GM04504 (cell line): ENCODE results near the gene RNGTT.
A peak's percentile ranks its signal among the peaks of the same experiment; 100 is the strongest.
"Not testable (repeated sequence)": the region's sequence is repeated elsewhere in the genome, so short reads cannot be mapped to it uniquely, and the experiment has no call there.

Experiments used
- DNase-seq: peaks from one replicate; pipeline ENCODE4 v3.0.0-alpha.2; 2012; ENCODE audit warnings: low read depth

The RNGTT gene

DNA sequence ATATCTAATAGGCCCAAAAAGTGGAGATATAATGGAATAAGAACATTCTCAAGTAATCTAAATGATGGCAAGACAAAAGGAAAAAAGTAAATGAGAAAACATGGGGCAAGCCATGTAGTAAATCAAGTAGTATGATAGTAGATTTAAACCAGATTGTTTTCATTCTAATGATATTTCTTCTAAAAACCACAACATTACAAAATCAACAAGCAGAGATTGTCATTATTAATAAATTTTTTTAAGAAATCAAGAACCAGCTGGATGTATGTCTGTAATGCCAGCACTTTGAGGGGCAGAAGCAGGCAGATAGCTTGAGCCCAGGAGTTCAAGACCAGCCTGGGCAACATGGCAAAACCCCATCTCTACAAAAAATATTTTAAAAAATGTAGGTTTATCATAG is 155.0 kb downstream of the RNGTT start:
- no peak for DNase-seq

- DNase-seq: no peak
Observed at GRCh38 chr6:88807622-88808021, 155.8 kb downstream of the RNGTT start.

GRCh38 chr6:88806728-88807127 is 156.7 kb downstream of the RNGTT start:
- DNase-seq: no peak

GRCh38 chr6:88804701-88805100 is 158.7 kb downstream of the RNGTT start:
- DNase-seq: no peak

- DNase-seq: no peak
Observed at GRCh38 chr6:88785478-88785877, 177.9 kb downstream of the RNGTT start.

GRCh38 chr6:88780714-88781389 is 182.6 kb downstream of the RNGTT start:
- DNase-seq: peak; percentile 32

DNA sequence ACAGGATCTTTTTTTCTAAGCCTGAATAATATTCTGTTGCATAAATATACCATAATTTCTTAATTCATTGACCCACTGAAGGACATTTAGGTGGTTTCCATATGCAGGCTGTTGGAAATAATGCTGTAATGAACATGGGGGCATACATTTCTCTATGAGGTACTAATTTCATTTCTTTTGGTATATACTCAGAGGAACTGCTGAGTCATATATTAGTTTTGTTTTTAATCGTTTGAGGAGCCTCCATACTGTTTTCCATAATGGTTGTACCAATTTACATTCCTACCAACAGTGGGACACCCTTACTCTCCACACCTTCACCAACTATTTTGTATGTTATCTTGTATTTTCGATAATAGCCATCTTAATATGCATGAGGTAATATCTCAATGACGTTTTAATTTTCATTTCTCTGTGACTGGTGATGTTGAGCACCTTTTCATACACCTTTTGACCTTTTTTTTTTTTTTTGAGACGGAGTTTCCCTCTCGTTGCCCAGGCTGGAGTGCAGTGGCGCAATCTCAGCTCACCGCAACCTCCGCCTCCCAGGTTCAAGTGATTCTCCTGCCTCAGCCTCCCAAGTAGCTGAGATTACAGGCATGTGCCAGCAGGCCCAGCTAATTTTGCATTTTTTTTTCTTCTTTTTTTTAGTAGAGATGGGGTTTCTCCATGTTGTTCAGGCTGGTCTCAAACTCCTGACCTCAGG is 187.4 kb downstream of the RNGTT start:
- DNase-seq: no peak

DNA sequence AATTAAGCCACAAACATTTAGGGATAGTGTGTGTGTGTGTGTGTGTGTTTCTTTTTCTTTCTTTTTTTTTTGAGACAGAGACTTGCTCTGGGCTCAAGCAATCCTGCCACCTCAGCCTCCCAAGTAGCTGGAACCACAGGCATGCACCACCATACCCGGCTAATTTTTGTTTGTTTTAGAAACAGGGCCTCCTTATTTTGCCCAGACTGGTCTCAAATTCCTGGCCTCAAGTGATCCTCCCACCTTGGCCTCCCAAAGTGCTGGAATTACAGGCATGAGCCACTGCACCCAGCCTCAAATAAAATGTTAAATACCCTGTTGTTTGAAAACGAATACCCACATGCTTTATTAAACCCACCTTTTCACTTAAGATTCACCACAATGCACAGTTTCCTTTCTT is 195.3 kb downstream of the RNGTT start:
- DNase-seq: not testable (repeated sequence)

DNA sequence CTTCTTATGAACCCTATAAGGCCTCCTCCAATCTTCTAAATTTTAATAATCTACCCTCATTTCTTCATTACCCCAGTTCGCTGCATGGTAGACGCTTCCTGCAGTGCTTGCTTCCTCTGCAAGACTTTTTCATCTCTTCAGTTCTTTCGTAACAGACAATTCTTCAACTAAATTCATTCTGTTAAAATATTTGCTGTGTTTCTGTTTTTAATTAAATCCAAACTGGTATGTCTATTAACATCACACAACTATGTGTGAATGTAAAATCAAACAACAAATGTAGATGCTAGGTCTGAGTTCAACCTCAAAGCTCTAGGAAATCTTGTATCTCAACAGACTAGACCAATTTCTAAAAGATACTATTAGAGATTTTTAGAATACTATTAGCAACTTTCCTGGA is 199.3 kb downstream of the RNGTT start:
- no peak for DNase-seq

GRCh38 chr6:88763160-88763559 is 200.3 kb downstream of the RNGTT start:
- DNase-seq: no peak

DNA sequence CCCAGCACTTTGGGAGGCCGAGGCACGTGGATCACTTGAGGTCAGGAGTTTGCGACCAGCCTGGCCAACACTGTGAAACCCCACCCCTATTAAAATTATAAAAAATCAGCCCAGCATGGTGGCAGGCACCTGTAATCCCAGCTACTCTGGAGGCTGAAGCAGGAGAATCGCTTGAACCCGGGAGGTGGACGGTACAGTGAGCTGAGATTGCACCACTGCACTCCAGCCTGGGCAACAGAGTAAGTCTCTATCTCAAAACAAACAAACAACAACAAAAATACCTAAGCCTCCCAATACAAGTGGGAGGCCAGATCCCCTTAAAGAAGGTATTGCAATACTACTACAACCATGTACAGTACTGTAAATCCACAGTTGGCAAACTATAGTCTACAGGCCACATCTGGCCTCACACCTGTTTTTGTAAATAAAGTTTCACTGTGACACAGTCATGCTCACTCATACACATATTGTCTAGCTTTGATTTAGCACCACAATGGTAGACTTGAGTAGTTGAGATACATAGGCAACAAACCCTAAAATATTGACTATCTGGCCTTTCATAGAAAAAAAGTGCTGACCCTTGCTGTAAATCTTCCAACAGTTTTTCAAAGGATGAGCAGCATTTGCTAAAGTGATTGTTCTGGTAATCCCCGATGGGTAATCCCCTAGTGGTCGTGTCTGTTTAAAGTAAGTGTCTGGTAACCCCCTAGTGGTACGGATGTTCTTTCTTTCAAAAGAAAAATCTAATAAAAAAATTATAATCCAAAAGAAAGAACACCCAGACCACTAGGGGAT is 202.0 kb downstream of the RNGTT start:
- no peak for DNase-seq

- DNase-seq: no peak
Observed at GRCh38 chr6:88760091-88760490, 203.3 kb downstream of the RNGTT start.

GRCh38 chr6:88750936-88751335 is 212.5 kb downstream of the RNGTT start:
- DNase-seq: no peak

DNA sequence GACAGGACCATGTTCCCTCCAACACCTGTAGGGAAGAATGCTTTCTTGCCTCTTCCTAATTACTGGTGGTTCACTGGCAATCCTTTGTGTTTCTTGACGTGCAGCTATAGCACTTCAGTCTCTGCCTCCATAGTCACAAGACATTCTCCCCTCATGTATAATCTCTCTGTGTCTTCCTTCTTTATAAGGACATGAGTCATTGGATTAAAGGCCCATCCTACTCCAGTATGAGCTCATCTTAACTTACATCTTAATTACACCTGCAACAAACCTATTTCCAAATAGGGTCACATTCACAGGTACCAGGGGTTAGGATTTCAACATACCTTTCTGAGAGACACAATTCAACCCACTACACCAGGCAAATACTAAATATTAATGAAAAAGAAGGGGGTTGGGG is 213.6 kb downstream of the RNGTT start:
- no peak for DNase-seq

DNA sequence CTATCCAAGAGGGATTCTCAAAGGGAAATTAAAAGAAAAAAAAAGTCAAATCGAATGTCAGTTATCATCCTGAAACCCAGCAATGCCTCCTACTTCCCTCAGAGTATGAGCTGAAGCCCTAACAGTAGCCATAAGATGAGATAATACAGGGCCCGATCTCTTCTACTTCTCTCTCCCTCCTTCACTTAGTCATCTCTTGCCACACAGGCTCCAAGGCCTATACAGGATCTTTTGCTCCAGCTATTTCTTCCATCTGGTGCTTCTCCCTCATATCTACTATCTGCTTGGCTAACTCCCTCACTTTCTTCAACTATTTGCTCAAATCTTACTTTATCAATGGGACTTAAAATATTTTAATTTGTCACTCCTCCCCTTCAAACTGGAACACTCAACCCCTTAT is 215.3 kb downstream of the RNGTT start:
- DNase-seq: no peak

- no peak for DNase-seq
Observed at GRCh38 chr6:88741939-88742338, 221.5 kb downstream of the RNGTT start.

- no peak for DNase-seq
Observed at GRCh38 chr6:88741071-88741470, 222.3 kb downstream of the RNGTT start.

DNA sequence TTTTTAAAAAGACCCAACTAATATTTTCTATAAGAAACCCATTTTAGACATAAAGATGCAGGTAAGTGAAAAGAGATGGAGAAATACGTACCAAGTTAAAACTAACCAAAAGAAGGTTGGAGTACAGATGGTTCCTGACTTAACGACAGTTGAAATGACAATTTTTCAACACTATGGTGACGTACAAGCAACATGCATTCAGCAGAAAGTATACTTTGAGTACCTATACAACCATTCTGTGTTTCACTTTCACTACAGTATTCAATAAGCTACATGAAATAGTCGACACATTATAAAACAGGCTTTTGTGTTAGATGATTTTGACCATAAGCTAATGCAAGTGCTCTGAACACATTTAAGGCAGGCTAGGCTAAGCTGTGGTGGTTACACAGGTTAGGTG is 228.9 kb downstream of the RNGTT start:
- DNase-seq: no peak

- no peak for DNase-seq
Observed at GRCh38 chr6:88730611-88731011, 232.8 kb downstream of the RNGTT start.

DNA sequence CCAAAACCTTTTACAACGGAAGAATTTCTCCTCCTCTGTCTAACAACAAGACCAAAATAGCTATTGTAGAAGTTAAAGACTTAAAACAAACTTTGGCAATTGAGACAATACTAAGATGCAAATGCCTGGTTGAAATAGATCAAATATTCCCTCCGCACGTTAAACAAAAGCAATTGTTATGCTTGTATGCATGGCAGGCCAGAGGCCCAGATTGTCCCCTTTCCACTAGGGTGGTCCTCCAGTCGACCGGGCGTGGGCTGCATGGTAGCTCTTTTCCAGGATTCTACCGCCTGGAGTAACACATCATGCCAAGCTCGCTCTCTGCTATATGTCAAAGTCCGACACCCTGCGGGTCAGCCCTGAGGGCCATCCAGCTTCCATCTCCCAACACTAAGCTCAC is 234.7 kb downstream of the RNGTT start:
- DNase-seq: no peak

GRCh38 chr6:88726409-88726808 is 237.0 kb downstream of the RNGTT start:
- DNase-seq: not testable (repeated sequence)

DNA sequence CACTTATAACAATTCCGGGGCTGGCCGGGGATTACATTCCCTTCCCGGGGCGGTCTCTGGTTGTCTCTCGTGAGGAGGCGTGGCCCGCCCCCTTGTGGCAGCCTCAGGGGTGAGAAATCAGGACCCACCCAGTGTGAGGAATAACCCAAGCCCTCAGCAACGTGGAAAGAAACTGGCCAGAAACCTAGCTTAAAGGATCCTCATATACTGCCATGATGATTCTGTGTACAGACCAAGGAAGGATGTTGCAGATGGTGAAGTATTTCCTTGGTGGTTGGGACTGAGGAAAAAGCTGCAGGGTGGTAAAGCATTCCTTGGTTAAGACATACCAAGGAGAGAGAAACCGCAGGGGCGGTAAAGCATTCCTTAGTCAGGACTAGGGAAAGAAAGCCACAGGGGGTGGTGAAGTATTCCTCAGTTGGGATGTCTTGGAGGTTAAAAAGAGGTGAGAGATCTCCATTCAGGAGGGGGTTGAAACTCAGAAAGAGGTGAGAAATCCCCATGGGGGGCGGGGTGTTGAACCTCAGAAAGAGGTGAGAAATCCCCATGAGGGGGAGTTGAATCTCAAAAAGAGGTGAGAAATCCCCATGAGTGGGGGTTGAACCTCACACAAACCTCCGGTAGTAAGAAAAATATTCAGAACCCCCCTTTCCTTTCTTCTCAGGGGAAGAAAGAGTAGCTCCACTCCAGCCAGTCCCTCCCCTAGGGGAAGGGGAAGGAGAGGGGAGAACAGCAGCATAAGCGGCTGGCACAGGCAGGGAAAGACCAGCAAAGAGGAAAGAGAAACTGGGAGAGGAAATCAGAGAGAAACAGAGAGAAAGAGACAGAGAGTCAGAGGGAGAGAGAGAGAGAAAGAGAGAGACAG is 238.1 kb downstream of the RNGTT start:
- DNase-seq: no peak
